HL-60 (cell line): ENCODE measurements around the gene DENND1A.

ENCODE experiments used
- DNase-seq, 2 experiments: peaks; one replicate each; pipeline ENCODE4 v3.0.0-alpha.2; 2010 to 2020; ENCODE audit warnings: low read depth in 1 of 2, low spot score in 1 of 2
- H3K27ac ChIP-seq: fragments of 250-450 bp; sonication (Bioruptor Pico); replicated peaks from 2 replicates; pipeline ENCODE4 v1.5.1; 2020; ENCODE audit warnings: mild to moderate bottlenecking, moderate library complexity
- H3K27me3 ChIP-seq: fragments of 250-450 bp; sonication (Bioruptor Pico); 2 replicates; pipeline ENCODE4 v1.5.1; 2021; ENCODE audit warnings: mild to moderate bottlenecking, moderate library complexity; ENCODE audit not compliant: insufficient read depth, poor library complexity, severe bottlenecking
- H3K4me3 ChIP-seq: replicated peaks from 2 replicates; pipeline ENCODE4 v1.5.1; 2011; ENCODE audit warnings: mild to moderate bottlenecking, control low read depth, low read length; ENCODE audit not compliant: insufficient read depth
- CTCF ChIP-seq: IDR thresholded peaks from one replicate; pipeline ENCODE4 v1.5.1; 2011; ENCODE audit warnings: low read length, control low read depth, inconsistent platforms; ENCODE audit not compliant: insufficient read depth
- GABPA ChIP-seq: IDR thresholded peaks from 2 replicates; pipeline ENCODE4 v1.6.1; 2012; ENCODE audit warnings: low read depth
- POLR2AphosphoS5 ChIP-seq: IDR thresholded peaks from 2 replicates; pipeline ENCODE4 v1.6.1; 2012; ENCODE audit warnings: low read depth
- REST ChIP-seq: IDR thresholded peaks from 2 replicates; pipeline ENCODE4 v1.6.1; 2012; ENCODE audit warnings: low read depth; ENCODE audit not compliant: insufficient replicate concordance
- SPI1 ChIP-seq: IDR thresholded peaks from 2 replicates; pipeline ENCODE4 v1.6.1; 2012; ENCODE audit warnings: low read depth, mild to moderate bottlenecking, borderline replicate concordance

Gene DENND1A

GRCh38 chr9:123883634-123884033 lies 46.3 kb downstream of the DENND1A start:
- TF ChIP-seq GABPA = no peak
- TF ChIP-seq SPI1 = no peak
- DNase-seq = no peak
- Histone ChIP-seq H3K4me3 (no peak overlapping the region), H3K27me3 (no peaks in the 10 kb centered on the region), H3K27ac (no peak overlapping the region)

- no peak for DNase-seq
- H3K27ac ChIP-seq = no peak overlapping the region
- no peak overlapping the region for H3K4me3 ChIP-seq
- no peaks in the 10 kb centered on the region for H3K27me3 ChIP-seq
- TF ChIP-seq CTCF (no peak), POLR2AphosphoS5 (no peak), SPI1 (no peak), GABPA (no peak), REST (no peak)
These were observed 48.3 kb downstream of the DENND1A start for GRCh38 chr9:123881604-123882003.

GRCh38 chr9:123880420-123880819 lies 49.5 kb downstream of the DENND1A start:
- Histone ChIP-seq H3K4me3 (no peak overlapping the region), H3K27ac (no peak overlapping the region), H3K27me3 (no peaks in the 10 kb centered on the region)
- TF ChIP-seq SPI1 (no peak), REST (no peak), GABPA (no peak), CTCF (no peak), POLR2AphosphoS5 (no peak)
- no peak for DNase-seq

GRCh38 chr9:123876750-123877149 lies 53.2 kb downstream of the DENND1A start:
- H3K27ac ChIP-seq = no peak overlapping the region
- TF ChIP-seq REST (no peak), POLR2AphosphoS5 (no peak), GABPA (no peak), SPI1 (no peak), CTCF (no peak)
- H3K27me3 ChIP-seq = no peaks in the 10 kb centered on the region
- H3K4me3 ChIP-seq = no peak overlapping the region
- DNase-seq = no peak
